Cardiac ventricle fibroblast (primary cell): ENCODE results near the gene F10. TPM values are rescaled to one million over a fixed set of nuclear protein-coding genes. Genes with fewer than 3 reads are reported as not detected.

ENCODE experiments used
- total RNA-seq: library from RNA; depleted of rRNA; stranded (reverse); fragments of >200 nt; gene quantifications from 2 replicates; pipeline ENCODE4 v1.2.3, GENCODE V29; 2015

The F10 gene
- total RNA-seq = 4.4 and 5.7 TPM in 2 replicates

DNA sequence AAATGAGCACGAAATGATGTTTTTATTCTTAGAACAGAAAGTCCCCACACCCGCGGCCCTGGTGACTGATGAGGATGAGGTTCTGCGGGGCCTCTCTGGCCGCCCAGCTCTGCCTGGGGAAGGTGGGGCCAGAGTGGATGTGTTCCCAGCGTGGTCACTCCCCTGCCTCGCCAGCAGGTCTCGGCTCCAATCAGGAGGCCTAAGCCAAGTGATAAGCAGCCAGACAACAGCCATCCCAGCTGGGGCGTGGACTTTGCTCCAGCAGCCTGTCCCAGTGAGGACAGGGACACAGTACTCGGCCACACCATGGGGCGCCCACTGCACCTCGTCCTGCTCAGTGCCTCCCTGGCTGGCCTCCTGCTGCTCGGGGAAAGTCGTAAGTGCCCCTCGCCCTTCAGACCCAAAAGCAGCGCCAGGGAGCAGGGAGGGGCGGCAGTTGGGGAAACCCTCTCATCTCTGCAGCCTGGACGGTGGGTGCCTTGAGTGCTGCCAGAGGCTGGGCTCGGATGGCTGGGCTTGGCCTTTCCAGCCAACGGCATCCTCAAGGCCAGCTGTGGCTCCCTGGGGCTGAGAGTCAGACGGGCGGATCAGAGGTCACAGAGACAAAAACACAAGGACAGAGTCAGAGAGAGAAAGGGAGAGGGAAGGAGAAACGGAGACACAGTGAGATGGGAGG is at the start of gene F10:
Gene F10, plus strand, starts transcription at position 250 of the 676 bp plus-strand sequence. Its CDS starts 57 bp downstream, at position 307.

DNA sequence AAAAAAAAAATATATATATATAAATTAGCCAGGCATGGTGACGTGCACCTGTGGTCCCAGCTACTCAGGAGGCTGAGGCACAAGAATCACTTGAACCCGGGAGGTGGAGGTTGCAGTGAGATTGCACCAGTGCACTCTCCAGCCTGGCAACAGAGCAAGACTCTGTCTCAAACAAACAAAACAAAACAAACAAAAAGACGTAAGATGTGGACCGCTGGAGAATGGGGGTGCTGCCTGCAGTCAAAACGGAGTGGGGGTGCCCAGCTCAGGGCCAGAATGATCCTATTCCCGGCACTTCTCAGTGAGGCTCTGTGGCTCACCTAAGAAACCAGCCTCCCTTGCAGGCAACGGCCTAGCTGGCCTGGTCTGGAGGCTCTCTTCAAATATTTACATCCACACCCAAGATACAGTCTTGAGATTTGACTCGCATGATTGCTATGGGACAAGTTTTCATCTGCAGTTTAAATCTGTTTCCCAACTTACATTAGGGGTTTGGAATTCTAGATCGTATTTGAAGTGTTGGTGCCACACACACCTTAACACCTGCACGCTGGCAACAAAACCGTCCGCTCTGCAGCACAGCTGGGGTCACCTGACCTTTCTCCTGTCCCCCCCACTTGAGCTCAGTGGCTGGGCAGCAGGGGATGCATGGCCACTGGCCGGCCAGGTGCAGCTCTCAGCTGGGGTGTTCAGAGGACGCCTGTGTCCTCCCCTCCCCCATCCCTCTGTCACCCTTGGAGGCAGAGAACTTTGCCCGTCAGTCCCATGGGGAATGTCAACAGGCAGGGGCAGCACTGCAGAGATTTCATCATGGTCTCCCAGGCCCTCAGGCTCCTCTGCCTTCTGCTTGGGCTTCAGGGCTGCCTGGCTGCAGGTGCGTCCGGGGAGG is 17.3 kb upstream of the F10 start, which contains the start of gene F7:
Gene F7, plus strand, starts transcription at position 760 of the 889 bp plus-strand sequence. Its CDS starts 51 bp downstream, at position 811.

DNA sequence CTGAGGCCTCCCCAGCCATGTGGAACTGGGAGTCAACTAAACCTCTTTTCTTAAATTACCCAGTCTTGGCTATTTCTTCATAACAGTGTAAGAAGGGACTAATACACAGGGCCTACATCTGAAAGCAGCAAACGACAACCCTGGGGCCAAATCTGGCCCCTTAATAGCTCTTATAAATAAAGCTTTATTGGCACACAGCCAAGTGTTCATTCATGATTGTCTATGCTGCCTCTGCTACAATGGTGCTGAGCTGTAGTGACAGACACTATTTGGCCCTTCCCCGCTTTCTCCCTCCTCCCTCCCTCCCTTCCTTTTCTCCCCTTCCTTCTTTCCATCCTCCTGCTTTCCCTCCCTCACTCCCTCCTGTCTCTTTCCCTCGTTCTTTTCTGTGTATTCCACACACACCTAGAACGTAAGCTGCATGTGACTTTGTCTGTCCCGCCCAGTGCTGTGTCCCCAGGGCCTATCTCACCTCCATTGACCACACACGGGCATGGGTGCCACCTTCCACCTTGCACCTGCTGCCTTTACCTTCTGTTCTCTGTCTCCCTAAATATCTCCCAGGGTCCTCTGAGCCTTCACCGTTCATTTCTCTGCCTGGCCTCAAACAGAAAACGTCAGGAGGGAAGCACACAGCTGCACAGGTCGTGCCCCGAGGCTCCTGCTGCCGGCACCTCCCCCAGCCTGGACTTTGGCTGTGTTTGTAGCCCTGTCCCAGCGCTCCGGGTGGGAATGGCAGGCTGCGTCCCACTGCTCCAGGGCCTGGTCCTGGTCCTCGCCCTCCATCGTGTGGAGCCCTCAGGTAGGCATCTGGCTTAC is 35.5 kb downstream of the F10 start, which contains the start of gene PROZ:
Gene PROZ, plus strand, starts transcription at position 720 of the 819 bp plus-strand sequence. Its CDS starts 13 bp downstream, at position 733.

Other genes starting within 250 kb of the F10 start
- gene MCF2L, start 153.6 kb upstream of the F10 start, total RNA-seq = 1.7 and 5.6 TPM in 2 replicates
- gene F7, start 17.0 kb upstream of the F10 start, total RNA-seq = not detected in 2 replicates
- gene PROZ, start 35.8 kb downstream of the F10 start, total RNA-seq = not detected in 2 replicates
- gene PCID2, start 85.9 kb downstream of the F10 start, total RNA-seq = 40.4 and 51.7 TPM in 2 replicates
- 57.5 and 64.7 TPM in 2 replicates for gene CUL4A, start 86.8 kb downstream of the F10 start, total RNA-seq
- gene LAMP1, start 174.4 kb downstream of the F10 start, total RNA-seq = 160 and 163 TPM in 2 replicates
- 0.25 TPM in 1 of 2 replicates, not detected in the other for gene GRTP1, start 241.3 kb downstream of the F10 start, total RNA-seq